Liver (tissue), 9 donors: ENCODE measurements around the gene MYL3. TPM values are rescaled to one million over a fixed set of nuclear protein-coding genes. Genes with fewer than 3 reads are reported as not detected.

Experiments used
- DNase-seq: peaks from one replicate; pipeline ENCODE4 v3.0.0-alpha.2; 2017; ENCODE audit warnings: low spot score
- H3K27ac ChIP-seq, 2 donors: one replicate each; pipeline ENCODE4 v1.7.0; 2013; ENCODE audit warnings: inconsistent platforms in 2 of 2, low read length in 2 of 2, control low read depth in 1 of 2, low read depth in 1 of 2, mild to moderate bottlenecking in 1 of 2
- H3K27me3 ChIP-seq, 4 donors: one replicate each; pipeline versions ENCODE4 v1.6.1 to v1.7.0; 2013; ENCODE audit warnings: low read length in 3 of 4, inconsistent platforms in 1 of 4, mild to moderate bottlenecking in 1 of 4, moderate library complexity in 1 of 4; ENCODE audit not compliant: control insufficient read depth in 4 of 4, insufficient read depth in 4 of 4
- H3K36me3 ChIP-seq, 4 donors: one replicate each; pipeline versions ENCODE4 v1.6.1 to v1.7.0; 2013; ENCODE audit warnings: low read length in 3 of 4, mild to moderate bottlenecking in 3 of 4, low read depth in 1 of 4, moderate library complexity in 1 of 4; ENCODE audit not compliant: control insufficient read depth in 4 of 4, insufficient read depth in 3 of 4
- H3K4me1 ChIP-seq, 4 donors: one replicate each; pipeline versions ENCODE4 v1.6.1 to v1.7.0; 2013; ENCODE audit warnings: low read length in 3 of 4, mild to moderate bottlenecking in 3 of 4, moderate library complexity in 1 of 4; ENCODE audit not compliant: control insufficient read depth in 4 of 4, insufficient read depth in 4 of 4
- H3K4me3 ChIP-seq, 3 donors: one replicate each; pipeline versions ENCODE4 v1.6.1 to v1.7.0; 2013; ENCODE audit warnings: low read length in 3 of 3, control low read depth in 1 of 3, low read depth in 1 of 3, mild to moderate bottlenecking in 1 of 3
- H3K9ac ChIP-seq, 2 donors: one replicate each; pipeline ENCODE4 v1.7.0; 2013; ENCODE audit warnings: low read length in 2 of 2, mild to moderate bottlenecking in 2 of 2, moderate library complexity in 2 of 2, control low read depth in 1 of 2, low read depth in 1 of 2
- H3K9me3 ChIP-seq, 4 donors: one replicate each; pipeline versions ENCODE4 v1.6.1 to v1.7.0; 2013; ENCODE audit warnings: low read length in 3 of 4; ENCODE audit not compliant: control insufficient read depth in 4 of 4
- FOXA1 ChIP-seq: IDR thresholded peaks from 2 replicates; pipeline ENCODE4 v1.6.1; 2016; ENCODE audit warnings: antibody characterized with exemption
- HNF4A ChIP-seq, 2 donors: conservative IDR thresholded peaks; 2 replicates each; pipeline ENCODE4 v1.6.1; 2016; ENCODE audit warnings: antibody characterized with exemption in 2 of 2, mild to moderate bottlenecking in 2 of 2
- HNF4G ChIP-seq: IDR thresholded peaks from 2 replicates; pipeline ENCODE4 v1.6.1; 2016; ENCODE audit warnings: antibody characterized with exemption
- MAX ChIP-seq: IDR thresholded peaks from 2 replicates; pipeline ENCODE4 v1.6.1; 2016; ENCODE audit warnings: antibody characterized with exemption
- NR2F2 ChIP-seq: IDR thresholded peaks from 2 replicates; pipeline ENCODE4 v1.6.1; 2016; ENCODE audit warnings: antibody characterized with exemption
- RAD21 ChIP-seq, 2 donors: IDR thresholded peaks; 2 replicates each; pipeline ENCODE4 v1.6.1; 2016; ENCODE audit warnings: antibody characterized with exemption in 2 of 2, mild to moderate bottlenecking in 2 of 2
- REST ChIP-seq: IDR thresholded peaks from 2 replicates; pipeline ENCODE4 v1.6.1; 2016; ENCODE audit warnings: antibody characterized with exemption, mild to moderate bottlenecking
- SP1 ChIP-seq: IDR thresholded peaks from 2 replicates; pipeline ENCODE4 v1.6.1; 2018; ENCODE audit warnings: antibody characterized with exemption, mild to moderate bottlenecking
- TAF1 ChIP-seq: conservative IDR thresholded peaks from 2 replicates; pipeline ENCODE4 v1.6.1; 2016; ENCODE audit warnings: antibody characterized with exemption, mild to moderate bottlenecking
- YY1 ChIP-seq: IDR thresholded peaks from 2 replicates; pipeline ENCODE4 v1.6.1; 2016; ENCODE audit warnings: antibody characterized with exemption, mild to moderate bottlenecking
- WGBS: extraction: QIAGEN DNeasy Blood & Tissue Kit; methylation state at CpG from one replicate; pipeline ENCODE4 v1.1.7; 2013; 5-methylcytosine and 5-hydroxymethylcytosine counted together
- polyA plus RNA-seq, 2 donors: library from polyadenylated mRNA; stranded (reverse) in 1 of 2; unstranded in 1 of 2; fragments of 200-250 nt in 1 of 2; fragments of >200 nt in 1 of 2; fragmentation: Nextera tagmentation in 1 of 2; extraction: Ambion mirVana in 1 of 2; gene quantifications; one replicate each; pipeline versions ENCODE4 v1.2.1 to v1.2.3, GENCODE V29; 2013 to 2015
- total RNA-seq, 2 donors: library from RNA; depleted of rRNA; stranded (reverse); fragments of >200 nt; gene quantifications; one replicate each; pipeline ENCODE4 v1.2.3, GENCODE V29; 2014
- TF ChIP-seq, protein P1 (sequence below): IDR thresholded peaks from 2 replicates; pipeline ENCODE4 v1.6.1; 2016; ENCODE audit warnings: antibody characterized with exemption
- TF ChIP-seq, protein P2 (sequence below): IDR thresholded peaks from 2 replicates; pipeline ENCODE4 v1.6.1; 2016; ENCODE audit warnings: antibody characterized with exemption
- donor health status: healthy.
- donor health status: healthy.
- donor health status: healthy.
- donor health status: healthy.
- donor health status: healthy.

Gene MYL3
- total and polyA plus RNA-seq, 4 donors, result 0.51 to 1.3 (median 0.81) TPM

GRCh38 chr3:46865031-46865507 is 1.8 kb upstream of the MYL3 start:
- H3K9ac ChIP-seq, result no peak overlapping the region
- H3K4me1 ChIP-seq, result peaks cover 19 to 33% (median 29%) of the 10 kb centered on the region in 4 donors
- H3K4me3 ChIP-seq, result no peak overlapping the region
- no peaks in the 10 kb centered on the region for H3K9me3 ChIP-seq
- peak; percentile 24 for TF ChIP-seq SP1
- TF ChIP-seq HNF4G, result no peak
- TF ChIP-seq MAX, result no peak
- TF ChIP-seq NR2F2, result no peak
- no peak for TF ChIP-seq HNF4A (conservative IDR thresholded peaks at IDR 0.05)
- TF ChIP-seq, protein P1, sequence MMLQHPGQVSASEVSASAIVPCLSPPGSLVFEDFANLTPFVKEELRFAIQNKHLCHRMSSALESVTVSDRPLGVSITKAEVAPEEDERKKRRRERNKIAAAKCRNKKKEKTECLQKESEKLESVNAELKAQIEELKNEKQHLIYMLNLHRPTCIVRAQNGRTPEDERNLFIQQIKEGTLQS, result no peak
- TF ChIP-seq RAD21 (IDR thresholded peaks at IDR 0.05), result peak in 1 of 2 donors; percentile 15
- TF ChIP-seq REST, result no peak
- no peak for TF ChIP-seq YY1
- H3K27me3 ChIP-seq, result no peaks in the 10 kb centered on the region
- DNase-seq, result no peak
- 64% methylated on average over 12 of the region's 12 CpGs for WGBS
- peak overlapping the region in 1 of 2 donors; percentile 6 for H3K27ac ChIP-seq
- no peaks in the 10 kb centered on the region for H3K36me3 ChIP-seq

- TF ChIP-seq, protein P2, sequence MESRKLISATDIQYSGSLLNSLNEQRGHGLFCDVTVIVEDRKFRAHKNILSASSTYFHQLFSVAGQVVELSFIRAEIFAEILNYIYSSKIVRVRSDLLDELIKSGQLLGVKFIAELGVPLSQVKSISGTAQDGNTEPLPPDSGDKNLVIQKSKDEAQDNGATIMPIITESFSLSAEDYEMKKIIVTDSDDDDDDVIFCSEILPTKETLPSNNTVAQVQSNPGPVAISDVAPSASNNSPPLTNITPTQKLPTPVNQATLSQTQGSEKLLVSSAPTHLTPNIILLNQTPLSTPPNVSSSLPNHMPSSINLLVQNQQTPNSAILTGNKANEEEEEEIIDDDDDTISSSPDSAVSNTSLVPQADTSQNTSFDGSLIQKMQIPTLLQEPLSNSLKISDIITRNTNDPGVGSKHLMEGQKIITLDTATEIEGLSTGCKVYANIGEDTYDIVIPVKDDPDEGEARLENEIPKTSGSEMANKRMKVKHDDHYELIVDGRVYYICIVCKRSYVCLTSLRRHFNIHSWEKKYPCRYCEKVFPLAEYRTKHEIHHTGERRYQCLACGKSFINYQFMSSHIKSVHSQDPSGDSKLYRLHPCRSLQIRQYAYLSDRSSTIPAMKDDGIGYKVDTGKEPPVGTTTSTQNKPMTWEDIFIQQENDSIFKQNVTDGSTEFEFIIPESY, result no peak
- TF ChIP-seq RAD21 (IDR thresholded peaks at IDR 0.05), result no peak
- TF ChIP-seq TAF1, result no peak
- no peak for TF ChIP-seq HNF4A (conservative IDR thresholded peaks at IDR 0.05)
- no peak for TF ChIP-seq FOXA1
- TF ChIP-seq, protein P1, result no peak
- no peak for TF ChIP-seq HNF4G
- Histone ChIP-seq H3K4me3 (no peak overlapping the region), H3K27me3 (no peaks in the 10 kb centered on the region), H3K4me1 (peaks cover 18 to 26% (median 25%) of the 10 kb centered on the region in 4 donors), H3K36me3 (no peaks in the 10 kb centered on the region), H3K9ac (no peak overlapping the region), H3K9me3 (no peaks in the 10 kb centered on the region), H3K27ac (peak overlapping the region in 1 of 2 donors; percentile 6)
- 89% methylated on average over 10 of the region's 10 CpGs for WGBS
- DNase-seq, result no peak
These were observed 1.0 kb upstream of the MYL3 start for GRCh38 chr3:46864061-46864881.
